GM20000 (cell line): ENCODE measurements around the gene REST.
"Not testable (repeated sequence)": the region's sequence is repeated elsewhere in the genome, so short reads cannot be mapped to it uniquely, and the experiment has no call there.

Experiments used
- DNase-seq: peaks from one replicate; pipeline ENCODE4 v3.0.0; 2012; ENCODE audit warnings: low spot score
- CTCF ChIP-seq: IDR thresholded peaks from 2 replicates; pipeline ENCODE4 v1.5.1; 2012; ENCODE audit warnings: mild to moderate bottlenecking, control low read depth; ENCODE audit errors: extremely low read depth, missing control alignments

REST gene

GRCh38 chr4:56871371-56871866 is 36.3 kb upstream of the REST start:
- TF ChIP-seq CTCF, result no peak
- DNase-seq, result no peak

GRCh38 chr4:56874166-56874565 is 33.5 kb upstream of the REST start:
- no peak for TF ChIP-seq CTCF

GRCh38 chr4:56874923-56875322 is 32.8 kb upstream of the REST start:
- DNase-seq, result no peak
- TF ChIP-seq CTCF, result no peak

More at GRCh38 chr4:56874166-56874565, 33.5 kb upstream of the REST start:
- DNase-seq, result no peak

GRCh38 chr4:56876264-56876663 is 31.4 kb upstream of the REST start:
- no peak for DNase-seq
- TF ChIP-seq CTCF, result no peak

GRCh38 chr4:56879996-56880395 is 27.7 kb upstream of the REST start:
- no peak for DNase-seq
- TF ChIP-seq CTCF, result no peak

GRCh38 chr4:56880572-56880971 is 27.1 kb upstream of the REST start:
- DNase-seq, result no peak
- no peak for TF ChIP-seq CTCF

GRCh38 chr4:56884511-56884910 is 23.2 kb upstream of the REST start:
- not testable (repeated sequence) for DNase-seq

- no peak for DNase-seq
- TF ChIP-seq CTCF, result no peak
Observed at GRCh38 chr4:56892691-56893090, 15.0 kb upstream of the REST start.

- DNase-seq, result not testable (repeated sequence)
Observed at GRCh38 chr4:56897842-56898241, 9.9 kb upstream of the REST start.

GRCh38 chr4:56900186-56900585 is 7.5 kb upstream of the REST start:
- DNase-seq, result not testable (repeated sequence)
